Omental fat pad (tissue), 4 donors: ENCODE results near the gene RHEB. TPM values are rescaled to one million over a fixed set of nuclear protein-coding genes. Genes with fewer than 3 reads are reported as not detected.

Experiments
- ATAC-seq: fragments of 150-250 bp; one replicate; pipeline ENCODE4 v1.9.1; 2016; ENCODE audit warnings: mild to moderate bottlenecking, moderate library complexity; ENCODE audit not compliant: low FRiP score
- DNase-seq: peaks from one replicate; pipeline ENCODE4 v3.0.0-alpha.2; 2019; ENCODE audit warnings: low spot score
- CTCF ChIP-seq, 3 donors: fragments of 450-650 bp; IDR thresholded peaks; one replicate each; pipeline ENCODE4 v1.5.1; 2016 to 2017; ENCODE audit warnings: antibody characterized with exemption in 3 of 3, mild to moderate bottlenecking in 3 of 3, moderate library complexity in 2 of 3
- small RNA-seq: library from RNA; depleted of rRNA; stranded (forward); fragments of <200 nt; gene quantifications from one replicate; pipeline ENCODE3, GENCODE V24; 2016
- total RNA-seq, 4 donors: library from RNA; depleted of rRNA; stranded (reverse); fragments of >200 nt; gene quantifications; one replicate each; pipeline ENCODE4 v1.1.0, GENCODE V29; 2016

RHEB gene
- total RNA-seq, 4 donors from 2014 or later, result 93.9 to 124 (median 104) TPM

- no peak for TF ChIP-seq CTCF (IDR thresholded peaks at IDR 0.05)
- ATAC-seq, result no peak
- no peak for DNase-seq
These were observed 96.5 kb downstream of the RHEB start for GRCh38 chr7:151423226-151423625.

GRCh38 chr7:151422212-151422611, 97.5 kb downstream of the RHEB start:
- no peak for TF ChIP-seq CTCF (IDR thresholded peaks at IDR 0.05)
- ATAC-seq (no peak), DNase-seq (no peak)

- TF ChIP-seq CTCF (IDR thresholded peaks at IDR 0.05), result no peak
- ATAC-seq (no peak), DNase-seq (no peak)
These were observed 99.6 kb downstream of the RHEB start for GRCh38 chr7:151420144-151420543.

GRCh38 chr7:151416941-151417315, 102.8 kb downstream of the RHEB start:
- ATAC-seq, result no peak
- no peak for DNase-seq
- no peak for TF ChIP-seq CTCF (IDR thresholded peaks at IDR 0.05)

GRCh38 chr7:151416112-151416940, 103.4 kb downstream of the RHEB start:
- no peak for ATAC-seq
- no peak for DNase-seq
- no peak for TF ChIP-seq CTCF (IDR thresholded peaks at IDR 0.05)

Small RNAs within 50 kb of the gene (small RNA-seq; reads per million reads assigned to genes)
- gene MIR3907, result not detected
- gene RN7SL76P, result not detected

Other genes starting within 250 kb of the RHEB start
- gene NUB1, start 178.1 kb downstream of the RHEB start, total RNA-seq, result 10 to 100 TPM; 48.6 to 76.4 (median 56.0) TPM
- gene WDR86, start 109.9 kb downstream of the RHEB start, total RNA-seq, result 10 to 100 TPM; 17.2 to 41.5 (median 22.1) TPM
- 1 to 10 TPM in 1 of 4 donors, not detected in 3; 1.0 TPM for gene CRYGN, start 79.8 kb downstream of the RHEB start, total RNA-seq